K562 (cell line): ENCODE data around the gene PLP2. TPM values are rescaled to one million over a fixed set of nuclear protein-coding genes. Genes with fewer than 3 reads are reported as not detected.

Source experiments
- BACH1 ChIP-seq: fragments of 200-800 bp; sonication (Bioruptor generic); IDR thresholded peaks from 2 replicates; pipeline ENCODE4 v1.6.1; 2016; ENCODE audit warnings: missing genetic modification characterization, missing compliant biosample characterization
- CHCHD3 ChIP-seq: fragments of 250-450 bp; sonication (Bioruptor Pico); IDR thresholded peaks from 2 replicates; pipeline ENCODE4 v2.1.2; 2022; ENCODE audit warnings: mild to moderate bottlenecking
- DDX20 ChIP-seq: fragments of 450-650 bp; IDR thresholded peaks from 2 replicates; pipeline ENCODE4 v1.6.1; 2016; ENCODE audit warnings: missing genetic modification characterization, low read depth, mild to moderate bottlenecking, missing compliant biosample characterization, moderate library complexity
- PHF20 ChIP-seq: fragments of 450-650 bp; IDR thresholded peaks from 2 replicates; pipeline ENCODE4 v1.6.1; 2018; ENCODE audit not compliant: partially characterized antibody
- RBBP5 ChIP-seq: fragments of 200-600 bp; sonication (generic); IDR thresholded peaks from 2 replicates; pipeline ENCODE4 v1.6.1; 2012; ENCODE audit warnings: borderline replicate concordance, mild to moderate bottlenecking, low read length, control low read depth, inconsistent platforms; ENCODE audit not compliant: insufficient read depth, poor library complexity, severe bottlenecking
- RBM17 ChIP-seq: fragments of 200-400 bp; formaldehyde crosslinking; IDR thresholded peaks from 2 replicates; pipeline ENCODE4 v1.6.1; 2017; ENCODE audit warnings: low read depth, mild to moderate bottlenecking, low read length, borderline replicate concordance
- ZNF121 ChIP-seq: sonication (generic); formaldehyde crosslinking; conservative IDR thresholded peaks from 2 replicates; pipeline ENCODE4 v1.8.0; 2022; ENCODE audit warnings: missing genetic modification reagents
- ZNF197 ChIP-seq: fragments of 200-800 bp; sonication (Bioruptor generic); IDR thresholded peaks from 2 replicates; pipeline ENCODE4 v1.6.1; 2016; ENCODE audit warnings: low read depth, missing genetic modification characterization, missing compliant biosample characterization
- ZNF316 ChIP-seq: fragments of 450-650 bp; IDR thresholded peaks from 2 replicates; pipeline ENCODE4 v1.6.1; 2016
- polyA plus RNA-seq, 8 experiments: library from polyadenylated mRNA; depleted of rRNA in 4 of 8; stranded (reverse) in 5 of 8; unstranded in 3 of 8; fragments of >200 nt; fragmentation: Nextera tagmentation in 2 of 8; fragmentation: Illumina TruSeq in 1 of 8; extraction: Ambion mirVana in 2 of 8; extraction: Trizol in 1 of 8; gene quantifications; 2 replicates each; pipeline versions ENCODE4 v1.2.1 to v1.2.3, GENCODE V29; 2011 to 2014; ENCODE audit warnings: inconsistent platforms in 1 of 8, missing spikeins in 1 of 8
- total RNA-seq, 7 experiments: library from RNA; depleted of rRNA in 6 of 7; stranded (reverse); fragments of >200 nt in 6 of 7; fragmentation: Illumina TruSeq in 2 of 7; extraction: Trizol in 2 of 7; gene quantifications; 2 replicates each; pipeline versions ENCODE4 v1.2.1 to v1.2.3, GENCODE V29; 2011 to 2021; ENCODE audit warnings: low replicate concordance in 1 of 7
- TF ChIP-seq, protein P1 (sequence below): fragments of 450-650 bp; IDR thresholded peaks from 2 replicates; pipeline ENCODE4 v1.6.1; 2016; ENCODE audit warnings: missing biosample characterization, missing genetic modification characterization
- TF ChIP-seq, protein P2 (sequence below): fragments of 250-450 bp; sonication (Bioruptor Pico); IDR thresholded peaks from 2 replicates; pipeline ENCODE4 v1.8.0; 2021; ENCODE audit warnings: mild to moderate bottlenecking, moderate library complexity
- TF ChIP-seq, protein P3 (sequence below): sonication (generic); formaldehyde crosslinking; IDR thresholded peaks from 2 replicates; pipeline ENCODE4 v1.5.0; 2020; ENCODE audit warnings: missing genetic modification reagents
- TF ChIP-seq, protein P4 (sequence below), 2 experiments: fragments of 450-650 bp in 1 of 2; sonication (generic) in 1 of 2; formaldehyde crosslinking; conservative IDR thresholded peaks; 2 replicates each; pipeline versions ENCODE4 v1.4.0 to v1.8.1; 2020 to 2022; ENCODE audit warnings: mild to moderate bottlenecking in 1 of 2, missing genetic modification reagents in 1 of 2
- TF ChIP-seq, protein P5 (sequence below): fragments of 450-650 bp; IDR thresholded peaks from 2 replicates; pipeline ENCODE4 v1.6.1; 2018; ENCODE audit not compliant: partially characterized antibody
- TF ChIP-seq, protein P6 (sequence below): sonication (generic); formaldehyde crosslinking; IDR thresholded peaks from 2 replicates; pipeline ENCODE4 v1.8.1; 2023; ENCODE audit warnings: mild to moderate bottlenecking, missing genetic modification reagents, moderate library complexity
- TF ChIP-seq, protein P7 (sequence below): sonication (generic); formaldehyde crosslinking; IDR thresholded peaks from 2 replicates; pipeline ENCODE4 v1.8.0; 2022; ENCODE audit warnings: missing genetic modification reagents, mild to moderate bottlenecking, moderate library complexity, borderline replicate concordance

The PLP2 gene
- total and polyA plus RNA-seq, 9 of the 15 experiments (the other 6 are each of a cell fraction or from before 2014, with no cell fraction given), result 34.7 to 236 (median 112) TPM

DNA sequence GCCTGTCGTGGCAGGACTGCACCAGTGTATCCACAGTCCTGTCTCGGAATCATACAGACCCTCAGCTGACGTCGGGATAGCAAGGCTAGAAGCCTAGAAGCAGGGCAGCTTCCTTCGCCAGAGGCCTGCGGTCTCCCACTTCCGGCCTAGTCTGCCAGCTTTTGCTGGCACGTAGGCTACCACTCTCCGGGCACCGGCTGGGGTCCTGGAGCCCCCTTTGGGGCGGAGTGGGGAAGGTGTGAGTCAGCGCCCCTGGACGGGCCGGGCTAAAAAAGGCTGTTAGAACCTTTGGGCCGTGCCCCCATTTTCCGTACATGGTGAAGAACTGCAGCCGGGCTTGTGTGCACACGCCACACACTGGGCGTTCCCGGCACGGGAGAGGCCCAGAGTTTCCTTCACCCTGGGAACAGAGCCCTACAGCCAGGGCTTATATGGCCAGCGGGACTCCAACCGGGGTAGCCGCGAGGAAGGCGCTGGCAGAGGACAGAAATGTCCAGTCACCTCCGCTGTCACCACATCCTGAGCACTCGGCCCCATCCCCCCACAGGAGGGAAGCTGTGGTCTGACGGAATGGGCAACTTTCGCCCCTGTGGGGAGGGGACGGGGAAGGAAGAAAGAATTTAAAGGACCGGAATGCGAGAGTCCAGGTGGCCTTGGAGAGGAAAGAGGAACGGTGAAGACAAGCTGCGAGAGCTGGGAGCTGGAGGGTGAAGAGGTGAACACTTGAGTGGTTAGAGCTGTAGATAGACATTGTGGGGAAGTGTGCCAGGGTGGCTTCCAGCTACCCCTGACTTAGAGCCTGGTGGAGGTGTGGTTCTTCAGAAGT is 4.6 kb upstream of the PLP2 start (continued):
- TF ChIP-seq, protein P1, sequence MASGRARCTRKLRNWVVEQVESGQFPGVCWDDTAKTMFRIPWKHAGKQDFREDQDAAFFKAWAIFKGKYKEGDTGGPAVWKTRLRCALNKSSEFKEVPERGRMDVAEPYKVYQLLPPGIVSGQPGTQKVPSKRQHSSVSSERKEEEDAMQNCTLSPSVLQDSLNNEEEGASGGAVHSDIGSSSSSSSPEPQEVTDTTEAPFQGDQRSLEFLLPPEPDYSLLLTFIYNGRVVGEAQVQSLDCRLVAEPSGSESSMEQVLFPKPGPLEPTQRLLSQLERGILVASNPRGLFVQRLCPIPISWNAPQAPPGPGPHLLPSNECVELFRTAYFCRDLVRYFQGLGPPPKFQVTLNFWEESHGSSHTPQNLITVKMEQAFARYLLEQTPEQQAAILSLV, result no peak
- TF ChIP-seq ZNF121 (CRISPR knock-in tag) (no peak), RBM17 (no peak), DDX20 (no peak), ZNF197 (CRISPR knock-in tag) (no peak), ZNF316 (peak; percentile 72; the same call in 1 of the 2 replicates), RBBP5 (no peak), PHF20 (no peak), BACH1 (tag) (0 out of 2 replicates have a peak, but pooled peaks have one; percentile 18), CHCHD3 (CRISPR knock-in tag) (no peak)
- TF ChIP-seq, protein P2, sequence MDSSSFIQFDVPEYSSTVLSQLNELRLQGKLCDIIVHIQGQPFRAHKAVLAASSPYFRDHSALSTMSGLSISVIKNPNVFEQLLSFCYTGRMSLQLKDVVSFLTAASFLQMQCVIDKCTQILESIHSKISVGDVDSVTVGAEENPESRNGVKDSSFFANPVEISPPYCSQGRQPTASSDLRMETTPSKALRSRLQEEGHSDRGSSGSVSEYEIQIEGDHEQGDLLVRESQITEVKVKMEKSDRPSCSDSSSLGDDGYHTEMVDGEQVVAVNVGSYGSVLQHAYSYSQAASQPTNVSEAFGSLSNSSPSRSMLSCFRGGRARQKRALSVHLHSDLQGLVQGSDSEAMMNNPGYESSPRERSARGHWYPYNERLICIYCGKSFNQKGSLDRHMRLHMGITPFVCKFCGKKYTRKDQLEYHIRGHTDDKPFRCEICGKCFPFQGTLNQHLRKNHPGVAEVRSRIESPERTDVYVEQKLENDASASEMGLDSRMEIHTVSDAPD (CRISPR knock-in tag), result no peak
- TF ChIP-seq, protein P3, sequence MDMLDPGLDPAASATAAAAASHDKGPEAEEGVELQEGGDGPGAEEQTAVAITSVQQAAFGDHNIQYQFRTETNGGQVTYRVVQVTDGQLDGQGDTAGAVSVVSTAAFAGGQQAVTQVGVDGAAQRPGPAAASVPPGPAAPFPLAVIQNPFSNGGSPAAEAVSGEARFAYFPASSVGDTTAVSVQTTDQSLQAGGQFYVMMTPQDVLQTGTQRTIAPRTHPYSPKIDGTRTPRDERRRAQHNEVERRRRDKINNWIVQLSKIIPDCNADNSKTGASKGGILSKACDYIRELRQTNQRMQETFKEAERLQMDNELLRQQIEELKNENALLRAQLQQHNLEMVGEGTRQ (CRISPR knock-in tag), result no peak
- TF ChIP-seq, protein P4, sequence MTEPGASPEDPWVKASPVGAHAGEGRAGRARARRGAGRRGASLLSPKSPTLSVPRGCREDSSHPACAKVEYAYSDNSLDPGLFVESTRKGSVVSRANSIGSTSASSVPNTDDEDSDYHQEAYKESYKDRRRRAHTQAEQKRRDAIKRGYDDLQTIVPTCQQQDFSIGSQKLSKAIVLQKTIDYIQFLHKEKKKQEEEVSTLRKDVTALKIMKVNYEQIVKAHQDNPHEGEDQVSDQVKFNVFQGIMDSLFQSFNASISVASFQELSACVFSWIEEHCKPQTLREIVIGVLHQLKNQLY (CRISPR knock-in tag; conservative IDR thresholded peaks at IDR 0.05), result no peak
- TF ChIP-seq, protein P5, sequence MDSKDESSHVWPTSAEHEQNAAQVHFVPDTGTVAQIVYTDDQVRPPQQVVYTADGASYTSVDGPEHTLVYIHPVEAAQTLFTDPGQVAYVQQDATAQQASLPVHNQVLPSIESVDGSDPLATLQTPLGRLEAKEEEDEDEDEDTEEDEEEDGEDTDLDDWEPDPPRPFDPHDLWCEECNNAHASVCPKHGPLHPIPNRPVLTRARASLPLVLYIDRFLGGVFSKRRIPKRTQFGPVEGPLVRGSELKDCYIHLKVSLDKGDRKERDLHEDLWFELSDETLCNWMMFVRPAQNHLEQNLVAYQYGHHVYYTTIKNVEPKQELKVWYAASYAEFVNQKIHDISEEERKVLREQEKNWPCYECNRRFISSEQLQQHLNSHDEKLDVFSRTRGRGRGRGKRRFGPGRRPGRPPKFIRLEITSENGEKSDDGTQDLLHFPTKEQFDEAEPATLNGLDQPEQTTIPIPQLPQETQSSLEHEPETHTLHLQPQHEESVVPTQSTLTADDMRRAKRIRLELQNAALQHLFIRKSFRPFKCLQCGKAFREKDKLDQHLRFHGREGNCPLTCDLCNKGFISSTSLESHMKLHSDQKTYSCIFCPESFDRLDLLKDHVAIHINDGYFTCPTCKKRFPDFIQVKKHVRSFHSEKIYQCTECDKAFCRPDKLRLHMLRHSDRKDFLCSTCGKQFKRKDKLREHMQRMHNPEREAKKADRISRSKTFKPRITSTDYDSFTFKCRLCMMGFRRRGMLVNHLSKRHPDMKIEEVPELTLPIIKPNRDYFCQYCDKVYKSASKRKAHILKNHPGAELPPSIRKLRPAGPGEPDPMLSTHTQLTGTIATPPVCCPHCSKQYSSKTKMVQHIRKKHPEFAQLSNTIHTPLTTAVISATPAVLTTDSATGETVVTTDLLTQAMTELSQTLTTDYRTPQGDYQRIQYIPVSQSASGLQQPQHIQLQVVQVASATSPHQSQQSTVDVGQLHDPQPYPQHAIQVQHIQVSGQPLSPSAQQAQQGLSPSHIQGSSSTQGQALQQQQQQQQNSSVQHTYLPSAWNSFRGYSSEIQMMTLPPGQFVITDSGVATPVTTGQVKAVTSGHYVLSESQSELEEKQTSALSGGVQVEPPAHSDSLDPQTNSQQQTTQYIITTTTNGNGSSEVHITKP, result peak; percentile 93
- TF ChIP-seq, protein P6, sequence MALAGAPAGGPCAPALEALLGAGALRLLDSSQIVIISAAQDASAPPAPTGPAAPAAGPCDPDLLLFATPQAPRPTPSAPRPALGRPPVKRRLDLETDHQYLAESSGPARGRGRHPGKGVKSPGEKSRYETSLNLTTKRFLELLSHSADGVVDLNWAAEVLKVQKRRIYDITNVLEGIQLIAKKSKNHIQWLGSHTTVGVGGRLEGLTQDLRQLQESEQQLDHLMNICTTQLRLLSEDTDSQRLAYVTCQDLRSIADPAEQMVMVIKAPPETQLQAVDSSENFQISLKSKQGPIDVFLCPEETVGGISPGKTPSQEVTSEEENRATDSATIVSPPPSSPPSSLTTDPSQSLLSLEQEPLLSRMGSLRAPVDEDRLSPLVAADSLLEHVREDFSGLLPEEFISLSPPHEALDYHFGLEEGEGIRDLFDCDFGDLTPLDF (CRISPR knock-in tag), result no peak
- TF ChIP-seq, protein P7, sequence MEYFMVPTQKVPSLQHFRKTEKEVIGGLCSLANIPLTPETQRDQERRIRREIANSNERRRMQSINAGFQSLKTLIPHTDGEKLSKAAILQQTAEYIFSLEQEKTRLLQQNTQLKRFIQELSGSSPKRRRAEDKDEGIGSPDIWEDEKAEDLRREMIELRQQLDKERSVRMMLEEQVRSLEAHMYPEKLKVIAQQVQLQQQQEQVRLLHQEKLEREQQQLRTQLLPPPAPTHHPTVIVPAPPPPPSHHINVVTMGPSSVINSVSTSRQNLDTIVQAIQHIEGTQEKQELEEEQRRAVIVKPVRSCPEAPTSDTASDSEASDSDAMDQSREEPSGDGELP, result peak; percentile 73; the same call in 1 of the 2 replicates
